DND-41 (cell line): ENCODE results near the gene PLPP1.

Experiments
- ATAC-seq: fragments of 200-7000 bp; cut with Tn5 transposase; 3 replicates; pipeline ENCODE4 v1.9.1; 2021; ENCODE audit warnings: low read depth; ENCODE audit not compliant: insufficient read depth
- DNase-seq: peaks from one replicate; pipeline ENCODE4 v3.0.0-alpha.2; 2020
- H2AFZ ChIP-seq: 2 replicates; pipeline ENCODE4 v1.6.0; 2012; ENCODE audit warnings: low read depth, low read length
- H3K27ac ChIP-seq: 2 replicates; pipeline ENCODE4 v1.5.1; 2012; ENCODE audit warnings: low read length, inconsistent platforms
- H3K27me3 ChIP-seq: fragments of 200-600 bp; sonication (generic); 2 replicates; pipeline ENCODE4 v1.6.0; 2012; ENCODE audit warnings: low read length, mild to moderate bottlenecking, inconsistent platforms; ENCODE audit not compliant: insufficient read depth, poor library complexity
- H3K36me3 ChIP-seq: 2 replicates; pipeline ENCODE4 v1.5.1; 2012; ENCODE audit warnings: low read length, inconsistent platforms; ENCODE audit not compliant: insufficient read depth
- H3K4me1 ChIP-seq: 2 replicates; pipeline ENCODE4 v1.5.1; 2012; ENCODE audit warnings: mild to moderate bottlenecking, low read length; ENCODE audit not compliant: insufficient read depth
- H3K4me2 ChIP-seq: 2 replicates; pipeline ENCODE4 v1.6.0; 2012; ENCODE audit warnings: mild to moderate bottlenecking, moderate library complexity, low read length, inconsistent platforms; ENCODE audit not compliant: insufficient read depth
- H3K4me3 ChIP-seq, 2 experiments: fragments of 200-600 bp in 1 of 2; shearing (Covaris generic) in 1 of 2; 2 replicates each; pipeline ENCODE4 v1.5.1; 2012 to 2016; ENCODE audit warnings: inconsistent platforms in 2 of 2, low read length in 2 of 2, mild to moderate bottlenecking in 2 of 2, low read depth in 1 of 2, moderate library complexity in 1 of 2
- H3K79me2 ChIP-seq: 2 replicates; pipeline ENCODE4 v1.6.0; 2012; ENCODE audit warnings: low read length, inconsistent platforms; ENCODE audit not compliant: insufficient read depth
- H3K9ac ChIP-seq: 2 replicates; pipeline ENCODE4 v1.6.0; 2012; ENCODE audit warnings: low read depth, mild to moderate bottlenecking, inconsistent platforms, low read length, moderate library complexity
- H3K9me3 ChIP-seq: 2 replicates; pipeline ENCODE4 v1.5.1; 2012; ENCODE audit warnings: low read length, moderate library complexity, mild to moderate bottlenecking, inconsistent platforms; ENCODE audit not compliant: insufficient read depth, severe bottlenecking
- H4K20me1 ChIP-seq: 2 replicates; pipeline ENCODE4 v1.6.0; 2012; ENCODE audit warnings: low read length; ENCODE audit not compliant: insufficient read depth
- CTCF ChIP-seq: IDR thresholded peaks from 2 replicates; pipeline ENCODE4 v1.5.1; 2012; ENCODE audit warnings: borderline replicate concordance, low read length, moderate library complexity, mild to moderate bottlenecking; ENCODE audit not compliant: poor library complexity, severe bottlenecking; ENCODE audit errors: extremely low read depth
- EZH2 ChIP-seq: IDR thresholded peaks from 3 replicates; pipeline ENCODE4 v1.6.1; 2012; ENCODE audit warnings: borderline replicate concordance, low read depth, mild to moderate bottlenecking, moderate library complexity, low read length, inconsistent platforms; ENCODE audit not compliant: severe bottlenecking

PLPP1 gene

GRCh38 chr5:55450050-55450765 lies 84.6 kb downstream of the PLPP1 start:
- H3K4me2 ChIP-seq = no peak overlapping the region
- H3K79me2 ChIP-seq = no peaks in the 10 kb centered on the region
- no peak overlapping the region for H3K27ac ChIP-seq
- H3K9me3 ChIP-seq = no peaks in the 10 kb centered on the region
- no peak overlapping the region for H3K9ac ChIP-seq
- no peaks in the 10 kb centered on the region for H3K4me1 ChIP-seq
- no peak for DNase-seq
- no peaks in the 10 kb centered on the region for H3K27me3 ChIP-seq
- no peak overlapping the region for H3K4me3 ChIP-seq
- no peak for TF ChIP-seq EZH2
- no peak for TF ChIP-seq CTCF
- ATAC-seq = no peak
- H3K36me3 ChIP-seq = peaks cover 12% of the 10 kb centered on the region; the same call in 1 of the 2 replicates
- H2AFZ ChIP-seq = no peak overlapping the region
- H4K20me1 ChIP-seq = no peaks in the 10 kb centered on the region

DNA sequence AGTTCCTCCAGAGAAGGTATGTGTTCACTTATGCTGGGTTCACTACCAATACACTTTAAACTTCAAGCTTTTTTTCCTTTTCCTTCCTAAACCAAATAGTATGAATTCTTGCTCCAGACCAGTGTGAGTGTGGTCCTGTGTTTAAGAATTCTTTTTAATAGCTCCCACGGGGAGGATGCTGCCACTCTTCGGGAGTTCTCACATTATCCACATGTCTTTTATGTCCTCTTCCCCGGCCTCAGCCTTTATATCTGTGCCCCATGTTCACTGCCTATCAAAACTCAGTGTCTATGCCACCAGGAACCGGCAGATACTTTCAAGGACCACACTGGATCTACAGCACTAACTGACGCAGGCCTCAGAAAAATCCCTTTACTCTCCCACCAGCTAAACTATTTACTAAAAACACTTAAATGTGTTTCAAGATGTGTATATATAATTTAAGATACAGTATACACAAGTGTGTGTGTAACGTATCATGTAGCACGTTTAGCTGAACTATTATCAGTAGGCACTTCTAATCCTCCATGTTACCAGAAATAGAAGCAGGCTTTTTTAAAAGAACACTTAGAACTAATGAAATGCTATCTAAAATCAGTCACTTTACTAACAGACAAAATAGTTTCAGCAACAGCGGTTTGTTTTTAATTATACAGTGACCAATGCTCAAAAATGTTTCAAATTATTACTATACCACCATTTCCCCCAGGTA lies 88.0 kb downstream of the PLPP1 start:
- no peak overlapping the region for H3K4me2 ChIP-seq
- H3K79me2 ChIP-seq = no peaks in the 10 kb centered on the region
- H3K27me3 ChIP-seq = no peaks in the 10 kb centered on the region
- no peak overlapping the region for H2AFZ ChIP-seq
- no peak overlapping the region for H3K4me3 ChIP-seq
- H3K4me1 ChIP-seq = no peaks in the 10 kb centered on the region
- ATAC-seq (no peak), DNase-seq (no peak)
- H3K9ac ChIP-seq = no peak overlapping the region
- H3K36me3 ChIP-seq = peaks cover 6% of the 10 kb centered on the region
- no peak overlapping the region for H3K27ac ChIP-seq
- no peaks in the 10 kb centered on the region for H4K20me1 ChIP-seq
- no peak for TF ChIP-seq EZH2
- TF ChIP-seq CTCF = no peak
- H3K9me3 ChIP-seq = no peaks in the 10 kb centered on the region

DNA sequence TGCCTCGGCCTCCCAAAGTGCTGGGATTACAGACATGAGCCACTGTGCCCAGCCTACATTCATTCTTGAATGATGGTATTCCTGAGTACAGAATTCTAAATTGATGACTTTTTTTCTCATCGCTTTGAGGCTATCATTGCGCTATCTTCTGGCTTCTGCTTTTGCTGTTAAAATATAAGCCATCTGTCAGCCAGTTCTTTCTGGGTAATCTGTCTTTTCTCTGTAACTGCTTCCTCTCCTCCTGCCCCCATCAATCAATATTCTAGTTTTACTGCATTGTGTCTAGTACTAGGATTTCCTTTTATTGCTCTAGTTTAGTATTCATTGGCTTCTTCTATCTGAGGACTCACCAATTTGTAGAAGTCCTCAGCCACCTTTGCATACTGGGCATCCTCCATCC lies 89.0 kb downstream of the PLPP1 start:
- H2AFZ ChIP-seq = no peak overlapping the region
- no peaks in the 10 kb centered on the region for H3K79me2 ChIP-seq
- H3K9ac ChIP-seq = no peak overlapping the region
- DNase-seq (no peak), ATAC-seq (no peak)
- no peak overlapping the region for H3K27ac ChIP-seq
- H3K9me3 ChIP-seq = no peaks in the 10 kb centered on the region
- H3K4me1 ChIP-seq = no peaks in the 10 kb centered on the region
- H3K4me2 ChIP-seq = no peak overlapping the region
- no peak overlapping the region for H3K4me3 ChIP-seq
- H3K36me3 ChIP-seq = peaks cover 15% of the 10 kb centered on the region
- H3K27me3 ChIP-seq = no peaks in the 10 kb centered on the region
- no peaks in the 10 kb centered on the region for H4K20me1 ChIP-seq
- TF ChIP-seq CTCF (no peak), EZH2 (no peak)
